Measurements from ENCODE around the gene FHIT. TPM values are rescaled to one million over a fixed set of nuclear protein-coding genes. Genes with fewer than 3 reads are reported as not detected.

FHIT gene
- total RNA-seq, 1 experiment from 2014 or later = 20.1 TPM

DNA sequence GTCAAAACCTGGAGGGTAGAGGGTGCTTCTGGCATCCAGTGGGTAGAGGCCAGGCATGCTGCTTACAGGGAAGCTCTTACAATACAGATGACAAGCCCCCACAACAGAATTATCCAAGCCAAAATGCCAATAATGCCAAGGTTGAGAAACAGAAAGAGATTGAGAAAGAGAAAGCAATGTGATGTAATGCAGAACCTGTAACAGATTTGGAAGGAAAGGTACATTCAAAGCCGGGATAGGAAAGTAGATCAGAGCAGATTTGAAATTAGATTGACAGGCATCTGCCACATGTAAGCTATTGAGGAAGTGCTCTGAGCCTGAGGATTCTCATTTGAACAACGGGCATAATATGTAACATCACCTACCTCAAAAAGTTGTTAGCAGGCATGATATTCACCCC, 157.9 kb downstream of the FHIT start:
- TF ChIP-seq, protein P1, sequence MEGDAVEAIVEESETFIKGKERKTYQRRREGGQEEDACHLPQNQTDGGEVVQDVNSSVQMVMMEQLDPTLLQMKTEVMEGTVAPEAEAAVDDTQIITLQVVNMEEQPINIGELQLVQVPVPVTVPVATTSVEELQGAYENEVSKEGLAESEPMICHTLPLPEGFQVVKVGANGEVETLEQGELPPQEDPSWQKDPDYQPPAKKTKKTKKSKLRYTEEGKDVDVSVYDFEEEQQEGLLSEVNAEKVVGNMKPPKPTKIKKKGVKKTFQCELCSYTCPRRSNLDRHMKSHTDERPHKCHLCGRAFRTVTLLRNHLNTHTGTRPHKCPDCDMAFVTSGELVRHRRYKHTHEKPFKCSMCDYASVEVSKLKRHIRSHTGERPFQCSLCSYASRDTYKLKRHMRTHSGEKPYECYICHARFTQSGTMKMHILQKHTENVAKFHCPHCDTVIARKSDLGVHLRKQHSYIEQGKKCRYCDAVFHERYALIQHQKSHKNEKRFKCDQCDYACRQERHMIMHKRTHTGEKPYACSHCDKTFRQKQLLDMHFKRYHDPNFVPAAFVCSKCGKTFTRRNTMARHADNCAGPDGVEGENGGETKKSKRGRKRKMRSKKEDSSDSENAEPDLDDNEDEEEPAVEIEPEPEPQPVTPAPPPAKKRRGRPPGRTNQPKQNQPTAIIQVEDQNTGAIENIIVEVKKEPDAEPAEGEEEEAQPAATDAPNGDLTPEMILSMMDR (IDR thresholded peaks at IDR 0.05; ENCODE audit: unreplicated experiment) = no peak
- no TSS peak for BruUV-seq (replicated peaks)
- H3K27me3 Mint-ChIP-seq (ENCODE audit: insufficient read depth, unreplicated experiment) = no peaks in the 10 kb centered on the region
- H3K4me3 Mint-ChIP-seq (ENCODE audit: unreplicated experiment) = no peak overlapping the region
- peaks cover 6% of the 10 kb centered on the region for H3K4me1 Mint-ChIP-seq (ENCODE audit: insufficient read depth, unreplicated experiment)
- DNase-seq (ENCODE audit: unreplicated experiment) = peak; percentile 3
- CTCF ChIA-PET = no interaction called here
- H3K27ac Mint-ChIP-seq (ENCODE audit: low read depth, unreplicated experiment) = no peak overlapping the region
- no peaks in the 10 kb centered on the region for H3K36me3 Mint-ChIP-seq (ENCODE audit: insufficient read depth, unreplicated experiment)
- POLR2A ChIA-PET = no interaction called here
- intact Hi-C loops (cut with micrococcal nuclease) = no loop called here
- no peaks in the 10 kb centered on the region for H3K9me3 Mint-ChIP-seq (ENCODE audit: unreplicated experiment)

DNA sequence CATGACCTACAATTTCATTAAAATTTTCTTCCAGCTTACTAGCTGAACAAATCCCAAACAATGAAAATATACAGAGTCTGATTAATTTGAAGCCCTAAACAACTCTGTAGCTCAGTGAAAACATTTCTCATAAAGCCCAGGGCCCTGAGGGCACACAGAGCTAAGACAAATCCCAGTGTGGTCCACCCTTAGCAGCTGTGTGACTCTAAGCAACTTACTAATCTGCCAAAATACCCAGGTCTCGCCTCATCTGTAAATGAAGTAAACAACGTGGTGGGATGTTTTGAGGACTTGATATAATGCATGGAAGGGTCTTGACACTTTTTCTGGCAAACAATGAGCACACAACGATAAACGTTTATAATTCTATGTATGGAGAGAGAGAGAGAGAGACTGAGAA, 158.4 kb downstream of the FHIT start:
- intact Hi-C loops (cut with micrococcal nuclease) = no loop called here
- Mint-ChIP-seq H3K27me3 (ENCODE audit: insufficient read depth, unreplicated experiment) (no peaks in the 10 kb centered on the region), H3K9me3 (ENCODE audit: unreplicated experiment) (no peaks in the 10 kb centered on the region), H3K4me3 (ENCODE audit: unreplicated experiment) (no peak overlapping the region), H3K4me1 (ENCODE audit: insufficient read depth, unreplicated experiment) (peaks cover 6% of the 10 kb centered on the region), H3K36me3 (ENCODE audit: insufficient read depth, unreplicated experiment) (no peaks in the 10 kb centered on the region), H3K27ac (ENCODE audit: low read depth, unreplicated experiment) (no peak overlapping the region)
- ChIA-PET CTCF (interaction anchor here (0.6 kb wide), 1 partner anchor 1093 kb away, joined by 4 read pairs; no protein-coding TSS in a partner anchor), POLR2A (interaction anchor here (0.7 kb wide), 1 partner anchor 970 kb away, joined by 4 read pairs; no protein-coding TSS in a partner anchor)
- DNase-seq (ENCODE audit: unreplicated experiment) = no peak
- TF ChIP-seq, protein P1 (IDR thresholded peaks at IDR 0.05; ENCODE audit: unreplicated experiment) = no peak
- no TSS peak for BruUV-seq (replicated peaks)

DNA sequence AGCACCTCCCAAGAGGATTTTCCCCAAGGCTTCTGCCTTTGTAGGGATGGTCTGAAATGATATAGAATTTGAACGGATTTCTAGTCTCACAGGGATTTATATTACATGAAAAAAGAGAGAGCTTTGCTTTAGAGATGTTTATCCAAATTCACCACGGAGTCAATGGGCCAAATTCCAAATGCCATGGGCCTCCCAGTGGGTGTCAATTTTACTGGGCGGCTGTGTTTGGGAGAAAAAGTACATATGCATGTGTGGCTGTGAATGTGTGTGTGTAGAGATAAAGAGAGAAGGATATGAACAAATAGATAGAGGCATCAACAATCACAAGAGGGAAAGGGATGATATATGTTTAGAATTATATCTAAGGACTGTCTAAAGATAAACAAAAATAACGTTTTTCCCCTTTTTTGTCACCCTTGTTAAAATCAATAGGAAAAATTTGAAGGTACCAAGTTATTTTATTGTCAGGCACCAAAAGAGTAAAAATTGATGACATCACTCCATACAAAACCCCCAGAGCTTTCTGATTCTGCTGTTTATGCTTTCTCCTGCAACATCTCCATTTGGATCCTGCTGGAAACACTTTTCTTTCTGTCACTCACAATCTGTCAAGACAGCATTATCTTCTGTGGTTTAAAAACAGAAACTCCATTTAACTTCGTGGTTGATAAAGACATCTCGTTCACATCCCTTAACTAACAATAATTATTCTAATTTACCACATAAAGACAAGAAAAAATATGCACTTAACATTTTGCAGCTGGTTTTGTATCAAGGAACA, 160.7 kb downstream of the FHIT start:
- H3K9me3 Mint-ChIP-seq (ENCODE audit: unreplicated experiment) = no peaks in the 10 kb centered on the region
- intact Hi-C loops (cut with micrococcal nuclease) = no loop called here
- H3K27ac Mint-ChIP-seq (ENCODE audit: low read depth, unreplicated experiment) = no peak overlapping the region
- BruUV-seq (replicated peaks) = no TSS peak
- TF ChIP-seq, protein P1 (IDR thresholded peaks at IDR 0.05; ENCODE audit: unreplicated experiment) = no peak
- no peaks in the 10 kb centered on the region for H3K27me3 Mint-ChIP-seq (ENCODE audit: insufficient read depth, unreplicated experiment)
- H3K4me3 Mint-ChIP-seq (ENCODE audit: unreplicated experiment) = no peak overlapping the region
- no peak for DNase-seq (ENCODE audit: unreplicated experiment)
- peaks cover 6% of the 10 kb centered on the region for H3K4me1 Mint-ChIP-seq (ENCODE audit: insufficient read depth, unreplicated experiment)
- POLR2A ChIA-PET = no interaction called here
- no peaks in the 10 kb centered on the region for H3K36me3 Mint-ChIP-seq (ENCODE audit: insufficient read depth, unreplicated experiment)
- CTCF ChIA-PET = no interaction called here

DNA sequence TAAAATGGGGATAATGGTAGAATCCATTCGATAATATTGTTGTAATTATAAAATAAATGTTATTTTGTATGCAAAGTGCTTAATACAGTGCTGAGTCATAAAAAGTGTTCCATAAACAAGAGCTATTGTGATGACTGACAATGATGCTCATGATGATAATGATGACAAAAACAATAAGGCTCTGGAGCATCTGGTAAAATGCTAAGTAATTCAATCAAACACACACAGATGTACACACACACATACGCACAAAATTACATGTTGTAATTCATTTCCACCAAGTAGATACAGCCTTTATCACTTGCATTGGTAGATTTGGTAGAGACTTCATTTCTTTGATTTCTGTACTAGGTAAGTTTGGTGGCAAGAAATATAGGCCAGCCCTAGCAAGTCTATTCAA, 163.8 kb downstream of the FHIT start:
- no TSS peak for BruUV-seq (replicated peaks)
- Mint-ChIP-seq H3K4me1 (ENCODE audit: insufficient read depth, unreplicated experiment) (no peaks in the 10 kb centered on the region), H3K27ac (ENCODE audit: low read depth, unreplicated experiment) (no peak overlapping the region), H3K4me3 (ENCODE audit: unreplicated experiment) (no peak overlapping the region), H3K36me3 (ENCODE audit: insufficient read depth, unreplicated experiment) (peaks cover 6% of the 10 kb centered on the region), H3K27me3 (ENCODE audit: insufficient read depth, unreplicated experiment) (no peaks in the 10 kb centered on the region), H3K9me3 (ENCODE audit: unreplicated experiment) (peaks cover 10% of the 10 kb centered on the region)
- POLR2A ChIA-PET = no interaction called here
- TF ChIP-seq, protein P1 (IDR thresholded peaks at IDR 0.05; ENCODE audit: unreplicated experiment) = no peak
- intact Hi-C loops (cut with micrococcal nuclease) = no loop called here
- CTCF ChIA-PET = interaction anchor here (0.5 to 0.7 kb wide), 3 partner anchors 14 to 309 kb away, joined by 3 to 4 read pairs (median 3); no protein-coding TSS in a partner anchor
- no peak for DNase-seq (ENCODE audit: unreplicated experiment)

Measured in MCF 10A (cell line).